ENCODE data around the gene PRKD1.

DNA sequence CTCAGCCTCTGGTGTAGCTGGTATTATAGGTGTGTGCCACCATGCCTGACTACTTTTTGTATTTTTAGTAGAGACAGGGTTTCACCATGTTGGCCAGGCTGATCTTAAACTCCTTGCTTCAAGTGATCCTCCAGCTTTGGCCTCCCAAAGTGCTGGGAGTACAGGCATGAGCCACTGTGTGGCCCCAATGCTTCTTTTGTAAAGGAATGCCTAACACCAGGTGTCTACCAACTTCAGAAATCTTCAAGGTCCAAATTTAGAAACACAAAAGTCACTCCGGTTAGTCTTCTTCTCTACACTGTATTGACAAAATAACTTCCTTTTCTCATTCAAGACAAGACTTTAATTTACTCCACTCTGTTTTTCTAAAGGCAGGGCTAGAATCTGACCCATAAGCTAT lies 188.7 kb downstream of the PRKD1 start:
- TF ChIP-seq POLR2A (IDR thresholded peaks at IDR 0.05; ENCODE audit: borderline replicate concordance, extremely low read depth, insufficient read depth, insufficient read length) (no peak), CTCF (IDR thresholded peaks at IDR 0.05 in 2 of 3, conservative IDR thresholded peaks at IDR 0.05 in 1 of 3; ENCODE audit: borderline replicate concordance in 1 of 3, insufficient read depth in 1 of 3, low read depth in 2 of 3, low read length in 2 of 3) (no peak), EZH2 (IDR thresholded peaks at IDR 0.05) (no peak), SRF (IDR thresholded peaks at IDR 0.05; ENCODE audit: low read depth) (no peak), POLR2AphosphoS5 (IDR thresholded peaks at IDR 0.05; ENCODE audit: low read depth, low read length) (no peak), CBX3 (IDR thresholded peaks at IDR 0.05; ENCODE audit: low read depth) (no peak)

Data from HCT116 (cell line).